Daoy (cell line): ENCODE results near the gene NBPF12. TPM values are rescaled to one million over a fixed set of nuclear protein-coding genes. Genes with fewer than 3 reads are reported as not detected.
"Not testable (repeated sequence)": the region's sequence is repeated elsewhere in the genome, so short reads cannot be mapped to it uniquely, and the experiment has no call there.

Source experiments
- DNase-seq: peaks from one replicate; pipeline ENCODE4 v3.0.0-alpha.2; 2015; ENCODE audit warnings: low read depth
- total RNA-seq: library from RNA; depleted of rRNA; stranded (reverse); fragments of >200 nt; shearing (Covaris generic); gene quantifications from 2 replicates; pipeline ENCODE4 v1.2.3, GENCODE V29; 2014; rRNA removed

NBPF12 gene
- total RNA-seq = 2.8 and 5.4 TPM in 2 replicates

- peak; percentile 92 for DNase-seq
These were observed at the start of gene NBPF12 for GRCh38 chr1:146938242-146938902. Gene NBPF12, plus strand, starts transcription at chr1:146938324. Its CDS starts 21,820 bp downstream, at chr1:146960144.

GRCh38 chr1:146891355-146891754 is 46.8 kb upstream of the NBPF12 start:
- not testable (repeated sequence) for DNase-seq

- DNase-seq = not testable (repeated sequence)
These were observed 45.8 kb upstream of the NBPF12 start for GRCh38 chr1:146892331-146892730.

GRCh38 chr1:146907565-146908261 is 30.4 kb upstream of the NBPF12 start:
- DNase-seq = not testable (repeated sequence)

- peak; percentile 53 for DNase-seq
These were observed 25.1 kb upstream of the NBPF12 start for GRCh38 chr1:146912975-146913374.

GRCh38 chr1:146920811-146921210 is 17.3 kb upstream of the NBPF12 start:
- DNase-seq = not testable (repeated sequence)

GRCh38 chr1:146922614-146923013 is 15.5 kb upstream of the NBPF12 start:
- DNase-seq = not testable (repeated sequence)

GRCh38 chr1:146924106-146924505 is 14.0 kb upstream of the NBPF12 start:
- DNase-seq = not testable (repeated sequence)

- DNase-seq = not testable (repeated sequence)
These were observed 11.7 kb upstream of the NBPF12 start for GRCh38 chr1:146926413-146926812.

- not testable (repeated sequence) for DNase-seq
These were observed 7.9 kb upstream of the NBPF12 start for GRCh38 chr1:146930225-146930624.

- not testable (repeated sequence) for DNase-seq
These were observed 3.5 kb upstream of the NBPF12 start for GRCh38 chr1:146934390-146935223.

- DNase-seq = not testable (repeated sequence)
These were observed 662 bp upstream of the NBPF12 start for GRCh38 chr1:146937462-146937861.

- DNase-seq = peak; percentile 27
These were observed 1.0 kb downstream of the NBPF12 start for GRCh38 chr1:146938927-146939786.

- not testable (repeated sequence) for DNase-seq
These were observed 2.2 kb downstream of the NBPF12 start for GRCh38 chr1:146940293-146940692.

- DNase-seq = not testable (repeated sequence)
These were observed 5.3 kb downstream of the NBPF12 start for GRCh38 chr1:146943342-146943886.

- not testable (repeated sequence) for DNase-seq
These were observed 10.0 kb downstream of the NBPF12 start for GRCh38 chr1:146948127-146948526.

- DNase-seq = not testable (repeated sequence)
These were observed 26.2 kb downstream of the NBPF12 start for GRCh38 chr1:146964340-146964739.

- not testable (repeated sequence) for DNase-seq
These were observed 28.2 kb downstream of the NBPF12 start for GRCh38 chr1:146966351-146966750.

- DNase-seq = not testable (repeated sequence)
These were observed 32.5 kb downstream of the NBPF12 start for GRCh38 chr1:146970656-146971055.

GRCh38 chr1:146972681-146973080 is 34.6 kb downstream of the NBPF12 start:
- DNase-seq = not testable (repeated sequence)

- DNase-seq = not testable (repeated sequence)
These were observed 47.7 kb downstream of the NBPF12 start for GRCh38 chr1:146985855-146986254.
